SK-N-SH (cell line): ENCODE results near the gene ADAMTS7. TPM values are rescaled to one million over a fixed set of nuclear protein-coding genes. Genes with fewer than 3 reads are reported as not detected.
"Not testable (repeated sequence)": the region's sequence is repeated elsewhere in the genome, so short reads cannot be mapped to it uniquely, and the experiment has no call there.

Experiments
- CTCF ChIA-PET: fragments of 300-600, 350-600 bp; formaldehyde crosslinking; extraction: SDS; loops from one replicate; lab custom pipeline; 2021; lab: Yijun Ruan, JAX
- POLR2A ChIA-PET: fragments of 350-600 bp; sonication (Branson Sonifier 250); formaldehyde crosslinking; extraction: SDS; loops from one replicate; lab custom pipeline; 2020; ENCODE audit warnings: antibody characterized with exemption, inconsistent platforms; lab: Yijun Ruan, JAX
- DNase-seq: peaks from one replicate; pipeline ENCODE4 v3.0.0; 2012
- H2AFZ ChIP-seq: fragments of 200-600 bp; sonication (generic); 2 replicates; pipeline ENCODE4 v1.8.1; 2016; ENCODE audit warnings: antibody characterized with exemption, mild to moderate bottlenecking, low read depth
- H3F3A ChIP-seq: fragments of 200-600 bp; sonication (generic); replicated peaks from 2 replicates; pipeline ENCODE3; 2016; ENCODE audit warnings: antibody characterized with exemption, mild to moderate bottlenecking; ENCODE audit not compliant: insufficient read depth
- H3K27ac ChIP-seq, 2 experiments: fragments of 200-500 bp in 1 of 2; fragments of 200-600 bp in 1 of 2; sonication (Bioruptor generic) in 1 of 2; sonication (generic), shearing (Covaris generic) in 1 of 2; 2 replicates each; pipeline versions ENCODE4 v1.5.1 to v1.6.1; 2014 to 2016; ENCODE audit warnings: low read depth in 2 of 2, inconsistent platforms in 1 of 2, low read length in 1 of 2, mild to moderate bottlenecking in 1 of 2, mixed read lengths in 1 of 2
- H3K27me3 ChIP-seq: fragments of 200-600 bp; sonication (generic), shearing (Covaris generic); 2 replicates; pipeline ENCODE4 v1.6.1; 2016; ENCODE audit warnings: mixed run types; ENCODE audit not compliant: insufficient read depth
- H3K36me3 ChIP-seq, 2 experiments: fragments of 200-500 bp in 1 of 2; fragments of 200-600 bp in 1 of 2; sonication (Bioruptor generic) in 1 of 2; sonication (generic) in 1 of 2; replicated peaks in 1 of 2; 2 replicates each; pipeline versions ENCODE3 to v1.5.1; 2014 to 2016; ENCODE audit warnings: low read length in 1 of 2, mild to moderate bottlenecking in 1 of 2; ENCODE audit not compliant: insufficient read depth in 2 of 2, control insufficient read depth in 1 of 2
- H3K4me1 ChIP-seq, 2 experiments: fragments of 200-500 bp in 1 of 2; fragments of 200-600 bp in 1 of 2; sonication (Bioruptor generic) in 1 of 2; sonication (generic), shearing (Covaris generic) in 1 of 2; 2 replicates each; pipeline versions ENCODE4 v1.5.1 to v1.6.1; 2014 to 2016; ENCODE audit warnings: low read depth in 1 of 2, low read length in 1 of 2, mixed run types in 1 of 2; ENCODE audit not compliant: insufficient read depth in 2 of 2, control insufficient read depth in 1 of 2
- H3K4me2 ChIP-seq: fragments of 200-600 bp; sonication (generic), shearing (Covaris generic); 2 replicates; pipeline ENCODE4 v1.6.1; 2017; ENCODE audit warnings: mixed run types
- H3K4me3 ChIP-seq, 2 experiments: fragments of 200-500 bp in 1 of 2; fragments of 200-600 bp in 1 of 2; sonication (Bioruptor generic) in 1 of 2; sonication (generic), shearing (Covaris generic) in 1 of 2; 2 replicates each; pipeline versions ENCODE4 v1.5.1 to v1.8.1; 2014 to 2016; ENCODE audit warnings: low read depth in 2 of 2, inconsistent platforms in 1 of 2, low read length in 1 of 2, mild to moderate bottlenecking in 1 of 2, mixed read lengths in 1 of 2, moderate library complexity in 1 of 2
- H3K79me2 ChIP-seq: fragments of 200-600 bp; sonication (generic); 2 replicates; pipeline ENCODE4 v1.8.1; 2017; ENCODE audit warnings: mild to moderate bottlenecking; ENCODE audit not compliant: insufficient read depth
- H3K9ac ChIP-seq: fragments of 200-600 bp; sonication (generic); 2 replicates; pipeline ENCODE4 v1.6.1; 2017; ENCODE audit warnings: mixed run types
- H3K9me2 ChIP-seq: fragments of 200-600 bp; sonication (generic); 2 replicates; pipeline ENCODE4 v1.6.1; 2017; ENCODE audit warnings: mixed run types
- H3K9me3 ChIP-seq: fragments of 200-600 bp; sonication (generic); 2 replicates; pipeline ENCODE4 v1.6.1; 2017; ENCODE audit warnings: mixed run types, mild to moderate bottlenecking, moderate library complexity
- H4K20me1 ChIP-seq: fragments of 200-600 bp; sonication (generic); 2 replicates; pipeline ENCODE4 v1.6.1; 2017; ENCODE audit warnings: mild to moderate bottlenecking, mixed run types; ENCODE audit not compliant: insufficient read depth
- EP300 ChIP-seq, 2 experiments: IDR thresholded peaks; 2 replicates each; pipeline versions ENCODE4 v1.4.0 to v1.6.1; 2012; ENCODE audit warnings: borderline replicate concordance in 1 of 2, low read depth in 1 of 2, low read length in 1 of 2
- FOSL2 ChIP-seq: IDR thresholded peaks from 2 replicates; pipeline ENCODE4 v1.4.0; 2012; ENCODE audit warnings: low read depth, mild to moderate bottlenecking, moderate library complexity, borderline replicate concordance
- FOXJ3 ChIP-seq: sonication (generic); formaldehyde crosslinking; IDR thresholded peaks from 2 replicates; pipeline ENCODE4 v1.5.1; 2020; ENCODE audit warnings: mild to moderate bottlenecking, missing genetic modification reagents
- GABPA ChIP-seq: IDR thresholded peaks from 2 replicates; pipeline ENCODE4 v1.4.0; 2012; ENCODE audit warnings: low read depth, mild to moderate bottlenecking
- JUND ChIP-seq: IDR thresholded peaks from 2 replicates; pipeline ENCODE4 v1.4.0; 2012
- NFIC ChIP-seq: IDR thresholded peaks from 2 replicates; pipeline ENCODE4 v1.4.0; 2012; ENCODE audit warnings: borderline replicate concordance
- POLR2AphosphoS5 ChIP-seq: IDR thresholded peaks from 2 replicates; pipeline ENCODE4 v1.6.1; 2012; ENCODE audit warnings: low read depth, low read length
- RXRA ChIP-seq: IDR thresholded peaks from 2 replicates; pipeline ENCODE4 v1.4.0; 2012; ENCODE audit warnings: low read depth, mild to moderate bottlenecking, borderline replicate concordance
- TAF1 ChIP-seq: IDR thresholded peaks from 2 replicates; pipeline ENCODE4 v1.6.1; 2012; ENCODE audit warnings: low read depth, mild to moderate bottlenecking, low read length, moderate library complexity, borderline replicate concordance
- ZBTB33 ChIP-seq: IDR thresholded peaks from 2 replicates; pipeline ENCODE4 v1.4.0; 2012; ENCODE audit warnings: low read depth, borderline replicate concordance
- WGBS: methylation state at CpG from one replicate; pipeline ENCODE4 v1.1.6; 2017; ENCODE audit warnings: low lambda C conversion rate; 5-methylcytosine and 5-hydroxymethylcytosine counted together
- polyA plus RNA-seq, 3 experiments: library from polyadenylated mRNA; depleted of rRNA; stranded (reverse); fragments of >200 nt; gene quantifications; 2 replicates each; pipeline ENCODE4 v1.2.3, GENCODE V29; 2012
- TF ChIP-seq, protein P1 (sequence below): IDR thresholded peaks from 2 replicates; pipeline ENCODE4; 2012
- TF ChIP-seq, protein P2 (sequence below): IDR thresholded peaks from 2 replicates; pipeline ENCODE4 v1.6.1; 2012; ENCODE audit warnings: mild to moderate bottlenecking, low read depth, low read length, moderate library complexity

ADAMTS7 gene
- polyA plus RNA-seq, 1 of the 3 experiments (the other 2 are of a cell fraction): 17.9 TPM

DNA sequence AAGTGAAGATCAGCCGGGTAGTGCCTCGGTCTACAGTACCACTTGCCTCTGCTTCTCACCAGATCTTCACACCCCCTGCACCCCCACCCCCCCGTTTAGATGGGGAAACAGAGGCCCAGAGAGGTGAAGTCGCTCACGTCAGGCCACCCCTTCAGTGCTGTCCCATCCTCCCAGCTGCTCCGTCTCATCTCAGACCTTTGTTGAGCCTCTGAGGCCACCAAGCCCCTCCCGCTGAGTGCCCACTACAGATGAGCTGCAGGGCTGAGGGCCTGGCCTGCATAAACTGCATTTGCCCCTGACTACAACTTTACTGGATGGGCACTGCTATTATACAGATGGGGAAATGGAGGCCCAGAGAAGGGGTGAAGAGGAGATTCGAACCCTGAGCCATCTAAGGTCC, 35.8 kb downstream of the ADAMTS7 start:
- Histone ChIP-seq H2AFZ (no peak overlapping the region), H4K20me1 (no peaks in the 10 kb centered on the region), H3F3A (no peaks in the 10 kb centered on the region), H3K36me3 (no peaks in the 10 kb centered on the region), H3K4me1 (peaks cover 0 to 7% of the 10 kb centered on the region in 2 experiments; a peak in 1 of 4 replicates), H3K4me2 (no peak overlapping the region), H3K79me2 (no peaks in the 10 kb centered on the region), H3K27me3 (no peaks in the 10 kb centered on the region), H3K9ac (no peak overlapping the region), H3K9me2 (no peaks in the 10 kb centered on the region), H3K27ac (no peak overlapping the region; a peak in 1 of 4 replicates), H3K4me3 (no peak overlapping the region), H3K9me3 (no peaks in the 10 kb centered on the region)
- 80% methylated on average over 6 of the region's 8 CpGs for WGBS
- DNase-seq: no peak
- CTCF ChIA-PET: no interaction called here
- POLR2A ChIA-PET: no interaction called here
- no peak for TF ChIP-seq FOXJ3
- TF ChIP-seq GABPA: no peak
- TF ChIP-seq, protein P1, sequence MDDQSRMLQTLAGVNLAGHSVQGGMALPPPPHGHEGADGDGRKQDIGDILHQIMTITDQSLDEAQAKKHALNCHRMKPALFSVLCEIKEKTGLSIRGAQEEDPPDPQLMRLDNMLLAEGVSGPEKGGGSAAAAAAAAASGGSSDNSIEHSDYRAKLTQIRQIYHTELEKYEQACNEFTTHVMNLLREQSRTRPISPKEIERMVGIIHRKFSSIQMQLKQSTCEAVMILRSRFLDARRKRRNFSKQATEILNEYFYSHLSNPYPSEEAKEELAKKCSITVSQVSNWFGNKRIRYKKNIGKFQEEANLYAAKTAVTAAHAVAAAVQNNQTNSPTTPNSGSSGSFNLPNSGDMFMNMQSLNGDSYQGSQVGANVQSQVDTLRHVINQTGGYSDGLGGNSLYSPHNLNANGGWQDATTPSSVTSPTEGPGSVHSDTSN: no peak
- no peak for TF ChIP-seq JUND
- TF ChIP-seq NFIC: no peak
- TF ChIP-seq FOSL2: no peak
- no peak for TF ChIP-seq ZBTB33
- no peak for TF ChIP-seq POLR2AphosphoS5
- no peak for TF ChIP-seq RXRA
- no peak for TF ChIP-seq EP300 (IDR thresholded peaks at IDR 0.05; ENCODE audit: borderline replicate concordance in 1 of 2, low read depth in 1 of 2, low read length in 1 of 2)
- no peak for TF ChIP-seq TAF1
- TF ChIP-seq, protein P2, sequence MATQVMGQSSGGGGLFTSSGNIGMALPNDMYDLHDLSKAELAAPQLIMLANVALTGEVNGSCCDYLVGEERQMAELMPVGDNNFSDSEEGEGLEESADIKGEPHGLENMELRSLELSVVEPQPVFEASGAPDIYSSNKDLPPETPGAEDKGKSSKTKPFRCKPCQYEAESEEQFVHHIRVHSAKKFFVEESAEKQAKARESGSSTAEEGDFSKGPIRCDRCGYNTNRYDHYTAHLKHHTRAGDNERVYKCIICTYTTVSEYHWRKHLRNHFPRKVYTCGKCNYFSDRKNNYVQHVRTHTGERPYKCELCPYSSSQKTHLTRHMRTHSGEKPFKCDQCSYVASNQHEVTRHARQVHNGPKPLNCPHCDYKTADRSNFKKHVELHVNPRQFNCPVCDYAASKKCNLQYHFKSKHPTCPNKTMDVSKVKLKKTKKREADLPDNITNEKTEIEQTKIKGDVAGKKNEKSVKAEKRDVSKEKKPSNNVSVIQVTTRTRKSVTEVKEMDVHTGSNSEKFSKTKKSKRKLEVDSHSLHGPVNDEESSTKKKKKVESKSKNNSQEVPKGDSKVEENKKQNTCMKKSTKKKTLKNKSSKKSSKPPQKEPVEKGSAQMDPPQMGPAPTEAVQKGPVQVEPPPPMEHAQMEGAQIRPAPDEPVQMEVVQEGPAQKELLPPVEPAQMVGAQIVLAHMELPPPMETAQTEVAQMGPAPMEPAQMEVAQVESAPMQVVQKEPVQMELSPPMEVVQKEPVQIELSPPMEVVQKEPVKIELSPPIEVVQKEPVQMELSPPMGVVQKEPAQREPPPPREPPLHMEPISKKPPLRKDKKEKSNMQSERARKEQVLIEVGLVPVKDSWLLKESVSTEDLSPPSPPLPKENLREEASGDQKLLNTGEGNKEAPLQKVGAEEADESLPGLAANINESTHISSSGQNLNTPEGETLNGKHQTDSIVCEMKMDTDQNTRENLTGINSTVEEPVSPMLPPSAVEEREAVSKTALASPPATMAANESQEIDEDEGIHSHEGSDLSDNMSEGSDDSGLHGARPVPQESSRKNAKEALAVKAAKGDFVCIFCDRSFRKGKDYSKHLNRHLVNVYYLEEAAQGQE: no peak

- H3K9ac ChIP-seq, H3K79me2 ChIP-seq, H3K27me3 ChIP-seq, DNase-seq, H3K27ac ChIP-seq, H3K9me2 ChIP-seq, H3K4me1 ChIP-seq, CTCF ChIA-PET, H3K4me3 ChIP-seq, H3K4me2 ChIP-seq, H3K36me3 ChIP-seq, H3F3A ChIP-seq, H3K9me3 ChIP-seq, H4K20me1 ChIP-seq, H2AFZ ChIP-seq, POLR2A ChIA-PET: not testable (repeated sequence)
- 93% methylated on average over 14 of the region's 15 CpGs for WGBS
Measured at GRCh38 chr15:78774451-78774990, 36.7 kb downstream of the ADAMTS7 start.

- 79% methylated on average over 9 of the region's 25 CpGs for WGBS
- not testable (repeated sequence) for H3K9me2 ChIP-seq
Measured at GRCh38 chr15:78773765-78774450, 37.4 kb downstream of the ADAMTS7 start.

More at GRCh38 chr15:78773765-78774450, 37.4 kb downstream of the ADAMTS7 start:
- H3K79me2 ChIP-seq, H3K4me3 ChIP-seq, H3F3A ChIP-seq, H3K9me3 ChIP-seq, CTCF ChIA-PET, H3K9ac ChIP-seq, H3K27me3 ChIP-seq, H3K27ac ChIP-seq, H4K20me1 ChIP-seq, H3K4me1 ChIP-seq, POLR2A ChIA-PET, H3K4me2 ChIP-seq, H3K36me3 ChIP-seq, H2AFZ ChIP-seq, DNase-seq: not testable (repeated sequence)
